Measurements from ENCODE around the gene TXK. TPM values are rescaled to one million over a fixed set of nuclear protein-coding genes. Genes with fewer than 3 reads are reported as not detected.

TXK gene
- total and polyA plus RNA-seq, 2 of the 13 experiments (the other 11 are each of a cell fraction or from before 2014, with no cell fraction given) = not detected

DNA sequence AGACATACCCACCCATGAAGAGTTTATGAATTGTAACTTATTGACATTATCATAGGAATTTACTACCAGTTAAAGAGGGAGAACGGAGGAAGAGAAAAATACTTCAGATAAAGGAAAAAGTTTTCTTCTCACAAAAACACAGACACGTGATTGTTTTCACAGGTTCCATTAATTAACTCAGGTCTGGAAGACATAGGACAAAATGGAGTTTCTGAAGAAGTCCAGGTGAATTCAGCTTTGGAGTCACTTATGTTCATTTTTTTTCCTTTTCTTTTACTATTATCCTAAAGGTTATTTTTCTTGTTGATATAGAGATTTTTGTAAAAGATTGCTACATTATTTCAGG lies 97.0 kb downstream of the TXK start (continued):
- TF ChIP-seq ZFP90 (CRISPR knock-in tag; IDR thresholded peaks at IDR 0.05; ENCODE audit: borderline replicate concordance) (no peak), TP53 (CRISPR knock-in tag; conservative IDR thresholded peaks at IDR 0.05) (no peak), HOXA3 (CRISPR knock-in tag; IDR thresholded peaks at IDR 0.05) (no peak)

GRCh38 chr4:48035952-48036351 lies 98.1 kb downstream of the TXK start:
- Histone ChIP-seq H3K4me3 (replicated peaks in 1 of 3; ENCODE audit: insufficient read depth in 1 of 3, low read depth in 2 of 3, low read length in 3 of 3) (no peak overlapping the region), H3K9ac (ENCODE audit: insufficient read depth, low read depth, low read length) (no peak overlapping the region), H3K4me2 (ENCODE audit: low read depth, low read length) (no peak overlapping the region), H3K4me1 (ENCODE audit: insufficient read depth, low read length) (peaks cover 54% of the 10 kb centered on the region), H3K36me3 (replicated peaks in 1 of 2; ENCODE audit: control insufficient read depth in 1 of 2, insufficient read depth in 2 of 2, low read length in 2 of 2) (peaks cover 0 to 1% of the 10 kb centered on the region in 2 experiments; a peak in 1 of 5 replicates), H3K27ac (ENCODE audit: extremely low read length, insufficient read depth, low read length) (no peak overlapping the region), H4K20me1 (ENCODE audit: insufficient read depth, low read length) (no peaks in the 10 kb centered on the region), H3K79me2 (ENCODE audit: insufficient read depth, low read length) (no peaks in the 10 kb centered on the region), H3K27me3 (ENCODE audit: control insufficient read depth in 1 of 2, insufficient read depth in 2 of 2, low read length in 2 of 2) (no peaks in the 10 kb centered on the region), H2AFZ (ENCODE audit: low read length) (no peak overlapping the region), H3K9me3 (ENCODE audit: low read length) (no peaks in the 10 kb centered on the region)
- ATAC-seq (no peak), DNase-seq (ENCODE audit: low spot score) (no peak), FAIRE-seq (no peak)
- 93% methylated on average over 3 of the region's 3 CpGs for WGBS (ENCODE audit: low lambda C conversion rate)
- ChIA-PET POLR2A (no interaction called here), CTCF (ENCODE audit: low intra/inter-chr PET ratio, low total read pairs) (no interaction called here)
- intact Hi-C loops (cut with micrococcal nuclease; ENCODE audit: unreplicated experiment) (loop anchor here (10.0 kb wide), 1 partner anchor 309 kb away; the partner anchor contains the start of gene SLAIN2), in situ Hi-C loops (cut with HindIII; ENCODE audit: extremely low pct_ligation_motif_present, low pct_unique_long_range_greater_than_20kb) (no loop called here)
- BruUV-seq (replicated peaks) = no TSS peak
- TF ChIP-seq, protein P1, sequence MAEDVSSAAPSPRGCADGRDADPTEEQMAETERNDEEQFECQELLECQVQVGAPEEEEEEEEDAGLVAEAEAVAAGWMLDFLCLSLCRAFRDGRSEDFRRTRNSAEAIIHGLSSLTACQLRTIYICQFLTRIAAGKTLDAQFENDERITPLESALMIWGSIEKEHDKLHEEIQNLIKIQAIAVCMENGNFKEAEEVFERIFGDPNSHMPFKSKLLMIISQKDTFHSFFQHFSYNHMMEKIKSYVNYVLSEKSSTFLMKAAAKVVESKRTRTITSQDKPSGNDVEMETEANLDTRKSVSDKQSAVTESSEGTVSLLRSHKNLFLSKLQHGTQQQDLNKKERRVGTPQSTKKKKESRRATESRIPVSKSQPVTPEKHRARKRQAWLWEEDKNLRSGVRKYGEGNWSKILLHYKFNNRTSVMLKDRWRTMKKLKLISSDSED (CRISPR knock-in tag; IDR thresholded peaks at IDR 0.05) = no peak
- no peak for TF ChIP-seq MXD4 (CRISPR knock-in tag; IDR thresholded peaks at IDR 0.05)
- no peak for TF ChIP-seq HMG20A (CRISPR knock-in tag; IDR thresholded peaks at IDR 0.05; ENCODE audit: borderline replicate concordance)
- TF ChIP-seq RFXAP (CRISPR knock-in tag; IDR thresholded peaks at IDR 0.05; ENCODE audit: borderline replicate concordance) = no peak
- TF ChIP-seq MLX (CRISPR knock-in tag; IDR thresholded peaks at IDR 0.05) = no peak

All from HepG2 (cell line).